HG03460 (cell line): ENCODE results near the gene CELA2A.
"Not testable (repeated sequence)": the region's sequence is repeated elsewhere in the genome, so short reads cannot be mapped to it uniquely, and the experiment has no call there.

Experiments
- ATAC-seq: cut with Tn5 transposase; IDR thresholded peaks from one replicate; pipeline ENCODE4 v1.9.1; 2021; ENCODE audit not compliant: unreplicated experiment

CELA2A gene

GRCh38 chr1:15424981-15425380 lies 31.6 kb upstream of the CELA2A start:
- ATAC-seq, result no peak

DNA sequence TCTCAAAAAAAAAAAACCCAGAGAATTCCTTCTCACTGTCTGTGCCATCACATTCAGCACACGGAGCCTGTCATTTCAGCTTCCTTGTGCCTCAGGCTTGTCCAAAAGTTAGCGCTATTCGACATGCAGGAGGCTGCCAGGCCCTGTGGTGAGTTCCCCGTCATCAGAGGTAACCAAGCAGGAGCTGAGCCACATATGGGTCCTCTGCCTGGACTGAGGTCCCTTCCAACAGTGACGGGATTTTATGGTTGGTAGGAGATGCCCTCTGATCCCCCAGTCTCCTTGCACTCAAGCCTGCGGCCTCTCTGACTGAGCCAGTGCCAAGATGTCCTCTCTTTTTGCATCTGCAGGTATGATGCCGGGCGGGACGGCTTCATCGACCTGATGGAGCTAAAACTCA lies 31.0 kb upstream of the CELA2A start:
- no peak for ATAC-seq

GRCh38 chr1:15425958-15426357 lies 30.6 kb upstream of the CELA2A start:
- no peak for ATAC-seq

DNA sequence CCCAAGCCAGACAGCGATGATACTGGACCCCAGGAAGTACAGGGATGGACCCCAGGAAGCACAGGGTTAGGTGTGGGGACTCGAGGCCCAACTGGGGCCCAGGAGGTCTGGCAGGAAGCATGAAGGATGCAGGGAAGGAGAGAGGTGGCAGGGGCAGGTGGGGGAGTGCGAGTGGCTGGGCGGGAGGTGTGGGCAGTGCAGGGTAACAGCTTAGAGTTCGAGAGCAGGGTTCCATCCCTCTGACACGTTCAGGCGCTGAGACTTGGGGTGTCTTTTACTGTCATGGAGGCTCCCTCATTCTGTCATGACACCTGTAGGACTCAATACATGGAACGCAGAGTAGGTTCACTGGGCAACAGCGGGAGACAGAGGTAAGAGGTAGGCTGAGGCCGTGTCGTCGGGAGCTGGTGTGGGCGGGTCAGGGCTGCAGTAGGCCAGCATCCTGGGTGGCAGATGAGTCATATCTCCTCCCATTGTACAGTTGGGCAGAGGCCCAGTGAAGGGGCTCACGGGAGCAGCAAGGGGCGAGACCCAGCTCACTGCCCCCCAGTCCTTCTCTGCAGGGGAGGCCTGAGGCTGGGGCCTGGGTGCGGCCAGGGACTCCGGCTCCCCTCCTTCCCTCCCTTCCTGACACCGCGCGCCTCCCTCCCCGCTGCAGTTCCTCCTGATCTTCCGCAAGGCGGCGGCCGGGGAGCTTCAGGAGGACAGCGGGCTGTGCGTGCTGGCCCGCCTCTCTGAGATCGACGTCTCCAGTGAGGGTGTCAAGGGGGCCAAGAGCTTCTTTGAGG lies 29.8 kb upstream of the CELA2A start:
- ATAC-seq, result no peak

DNA sequence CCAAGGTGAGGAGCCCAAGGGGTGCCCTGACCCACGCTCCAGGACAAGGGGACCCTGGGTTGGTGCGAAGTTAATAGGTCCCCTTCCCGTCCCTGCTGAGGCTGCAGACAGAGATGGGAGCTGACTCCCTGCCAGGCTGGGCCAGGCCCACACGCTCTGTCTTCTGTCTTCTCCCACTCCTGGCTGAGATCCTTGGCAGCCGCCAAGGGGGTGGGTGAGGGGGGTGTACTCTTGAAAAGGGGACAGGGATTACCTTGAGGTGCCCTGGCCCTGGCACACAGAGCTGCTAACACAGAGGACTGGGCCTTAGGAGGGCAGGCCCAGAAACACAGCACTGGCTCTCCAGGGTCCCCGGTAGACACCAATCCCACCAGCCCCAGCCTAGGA lies 29.3 kb upstream of the CELA2A start:
- no peak for ATAC-seq

DNA sequence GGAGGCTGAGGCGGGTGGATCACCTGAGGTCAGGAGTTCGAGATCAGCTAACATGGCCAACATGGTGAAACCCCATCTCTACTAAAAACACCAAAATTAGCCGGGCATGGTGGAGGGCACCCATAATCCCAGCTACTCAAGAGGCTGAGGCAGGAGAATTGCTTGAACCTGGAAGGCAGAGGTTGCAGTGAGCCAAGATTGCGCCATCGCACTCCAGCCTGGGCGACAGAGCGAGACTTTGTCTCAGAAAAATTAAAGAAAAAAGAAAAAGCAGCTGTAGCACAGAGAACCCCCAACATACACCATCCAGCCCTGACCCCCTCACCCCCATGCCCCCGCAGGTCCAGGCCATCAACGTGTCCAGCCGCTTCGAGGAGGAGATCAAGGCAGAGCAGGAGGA lies 28.3 kb upstream of the CELA2A start:
- ATAC-seq, result not testable (repeated sequence)

- no peak for ATAC-seq
Observed at GRCh38 chr1:15428815-15429435, 27.6 kb upstream of the CELA2A start.

DNA sequence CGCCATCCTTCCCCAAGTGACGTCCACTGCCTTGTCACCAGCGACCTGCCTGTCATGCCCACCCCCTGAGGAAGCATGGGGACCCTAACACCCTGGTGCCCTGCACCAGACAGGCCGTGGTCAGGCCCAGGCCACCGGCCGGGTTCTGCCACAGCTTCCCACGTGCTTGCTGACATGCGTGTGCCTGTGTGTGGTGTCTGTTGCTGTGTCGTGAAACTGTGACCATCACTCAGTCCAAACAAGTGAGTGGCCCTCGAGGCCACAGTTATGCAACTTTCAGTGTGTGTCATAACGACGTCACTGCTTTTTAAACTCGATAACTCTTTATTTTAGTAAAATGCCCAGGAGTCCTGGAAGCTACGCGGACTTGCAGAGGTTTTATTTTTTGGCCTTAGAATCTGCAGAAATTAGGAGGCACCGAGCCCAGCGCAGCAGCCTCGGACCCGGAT lies 26.8 kb upstream of the CELA2A start:
- ATAC-seq, result no peak

DNA sequence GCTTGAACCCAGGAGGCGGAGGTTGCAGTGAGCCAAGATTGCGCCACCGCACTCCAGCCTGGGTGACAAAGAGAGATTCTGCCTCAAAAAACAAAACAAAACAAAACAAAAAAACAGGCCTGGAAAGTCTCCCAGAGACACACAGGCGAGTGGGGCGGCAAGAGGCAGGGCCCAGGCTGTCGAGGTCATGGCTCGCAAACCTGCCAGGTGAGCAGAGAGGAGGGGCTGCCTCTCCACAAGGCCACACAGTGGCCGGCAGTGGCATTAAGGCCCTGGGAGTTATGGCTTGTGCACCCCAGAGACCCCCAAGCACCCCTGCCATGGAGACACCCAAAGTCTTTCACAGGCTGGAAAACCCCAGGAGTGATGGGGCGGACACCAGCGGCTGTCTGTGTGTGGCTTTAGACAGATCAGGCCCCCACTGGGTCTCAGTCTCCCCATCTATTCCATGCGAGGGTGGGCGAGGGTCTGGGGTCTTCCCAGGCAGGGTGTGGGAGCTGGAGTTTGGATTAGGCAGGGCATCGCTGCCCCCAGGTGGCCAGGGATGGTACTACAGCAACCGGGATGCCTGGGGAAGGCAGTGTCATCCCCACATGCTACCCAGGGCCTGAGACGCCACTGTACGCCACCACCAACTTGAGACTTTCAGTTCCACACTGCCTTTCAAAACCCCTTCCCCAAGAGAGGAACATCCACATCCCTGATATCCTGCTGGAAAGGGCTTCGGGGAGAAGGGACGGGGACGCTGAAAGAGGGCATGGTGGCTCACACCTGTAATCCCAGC lies 25.6 kb upstream of the CELA2A start:
- ATAC-seq, result no peak

DNA sequence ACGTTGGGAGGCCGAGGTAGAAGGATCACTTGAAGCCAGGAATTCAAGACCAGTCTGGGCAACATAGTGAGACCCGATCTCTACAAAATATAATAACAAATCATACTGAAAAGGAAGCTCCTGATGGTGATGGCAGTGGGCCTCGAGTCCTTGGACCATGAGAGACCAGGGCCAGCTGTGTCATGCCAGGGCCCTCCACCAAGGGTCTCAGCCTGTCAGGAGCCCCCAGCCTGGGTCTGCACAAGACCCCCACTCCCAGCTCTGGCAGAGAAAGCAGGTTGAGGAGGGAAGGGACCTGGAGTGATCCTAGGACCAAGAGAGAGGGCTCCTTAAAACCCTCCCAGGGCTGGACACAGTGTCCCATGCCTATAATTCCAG lies 25.0 kb upstream of the CELA2A start:
- ATAC-seq, result no peak

- ATAC-seq, result no peak
Observed at GRCh38 chr1:15432324-15432723, 24.2 kb upstream of the CELA2A start.

DNA sequence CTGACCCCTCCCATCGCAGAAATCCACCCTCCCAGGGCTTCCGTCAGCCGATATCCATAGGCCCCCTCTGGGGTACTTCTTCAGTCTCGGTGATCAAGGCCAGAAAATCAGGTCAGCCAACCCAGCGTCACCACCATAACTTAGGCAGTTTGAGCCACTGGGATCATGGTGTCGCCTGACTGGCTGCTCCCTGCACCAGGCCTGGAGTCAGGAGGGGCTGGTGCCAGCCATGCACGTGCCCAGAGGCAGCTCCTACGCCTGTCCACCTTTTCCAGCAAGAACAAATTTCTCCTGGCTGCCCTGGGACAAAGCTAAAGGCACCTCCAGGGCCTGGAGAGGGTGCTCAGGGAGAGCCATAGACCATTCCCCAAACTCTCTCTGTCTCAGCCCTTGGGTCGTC lies 23.1 kb upstream of the CELA2A start:
- ATAC-seq, result no peak

DNA sequence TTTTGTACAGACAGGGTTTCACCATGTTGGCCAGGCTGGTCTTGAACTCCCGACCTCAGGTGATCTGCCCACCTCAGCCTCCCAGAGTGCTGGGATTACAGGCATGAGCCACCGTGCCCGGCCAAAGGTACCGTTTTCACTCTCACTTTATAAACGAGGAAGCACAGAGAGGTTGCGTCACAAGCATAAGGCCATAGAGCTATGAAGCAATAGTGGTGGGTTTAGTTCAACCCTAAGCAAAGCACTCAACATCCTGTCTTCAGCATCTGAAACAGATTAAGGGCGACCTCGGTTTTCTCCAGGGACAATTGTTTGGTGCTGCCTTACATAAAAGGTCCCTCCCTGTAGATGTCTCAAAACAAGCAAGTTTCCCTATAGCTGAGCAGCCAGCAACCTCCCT lies 21.8 kb upstream of the CELA2A start:
- not testable (repeated sequence) for ATAC-seq

DNA sequence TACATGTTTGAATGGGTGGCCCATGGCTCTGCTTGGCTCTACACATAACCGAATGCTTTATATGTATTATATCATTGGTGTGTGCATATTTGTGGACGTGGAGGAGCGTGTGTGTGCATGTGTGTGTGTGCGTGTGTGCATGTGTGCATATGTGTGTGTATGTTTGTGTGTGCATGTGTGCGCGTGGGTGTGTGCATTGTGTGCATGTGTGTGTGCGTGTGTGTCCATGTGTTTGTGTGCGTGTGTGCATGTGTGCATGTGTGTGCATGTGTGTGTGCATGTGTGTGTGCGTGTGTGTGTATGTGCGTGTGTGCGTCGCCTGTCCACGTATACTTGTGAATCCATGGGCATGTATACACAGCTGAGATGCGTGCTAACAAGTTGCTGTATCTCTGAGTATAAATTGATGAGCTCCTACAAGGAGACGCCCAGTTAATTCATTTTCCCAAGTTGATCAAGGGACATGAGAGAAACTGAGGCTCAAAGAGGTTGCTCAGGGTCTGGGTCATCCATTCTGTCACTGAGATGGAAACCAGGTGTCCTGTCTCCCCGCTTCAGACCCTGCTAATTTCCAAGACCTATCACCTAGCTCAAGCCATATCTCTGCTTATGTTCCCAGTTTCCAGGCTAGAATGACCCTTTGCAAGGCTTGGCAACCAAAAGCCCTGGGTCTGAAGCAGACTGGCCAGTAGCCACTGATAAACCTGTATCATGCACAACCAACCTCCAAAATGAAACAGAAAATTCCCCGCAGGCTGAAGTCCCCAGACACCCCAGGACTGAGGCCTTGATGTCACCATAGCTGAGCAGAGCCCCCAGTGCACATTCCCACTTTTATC lies 21.1 kb upstream of the CELA2A start:
- ATAC-seq, result no peak

GRCh38 chr1:15436881-15437442 lies 19.6 kb upstream of the CELA2A start:
- no peak for ATAC-seq

DNA sequence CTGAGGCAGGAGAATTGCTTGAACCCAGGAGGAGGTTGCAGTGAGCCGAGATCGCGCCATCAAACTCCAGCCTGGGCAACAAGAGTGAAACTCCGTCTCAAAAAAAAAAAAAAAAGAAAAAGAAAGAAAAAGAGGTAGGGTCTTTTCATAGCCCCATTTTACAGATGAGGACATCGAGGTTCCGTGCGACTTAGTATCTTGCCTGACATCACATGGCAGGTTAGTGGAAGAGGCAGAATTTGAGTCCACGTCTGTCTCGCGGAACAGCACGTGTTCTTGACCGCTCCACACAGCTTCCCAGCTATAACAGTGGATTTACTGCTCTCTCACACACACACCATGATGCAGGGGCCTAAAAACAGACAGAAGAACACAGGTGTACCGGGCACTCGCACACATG lies 17.2 kb upstream of the CELA2A start:
- no peak for ATAC-seq

DNA sequence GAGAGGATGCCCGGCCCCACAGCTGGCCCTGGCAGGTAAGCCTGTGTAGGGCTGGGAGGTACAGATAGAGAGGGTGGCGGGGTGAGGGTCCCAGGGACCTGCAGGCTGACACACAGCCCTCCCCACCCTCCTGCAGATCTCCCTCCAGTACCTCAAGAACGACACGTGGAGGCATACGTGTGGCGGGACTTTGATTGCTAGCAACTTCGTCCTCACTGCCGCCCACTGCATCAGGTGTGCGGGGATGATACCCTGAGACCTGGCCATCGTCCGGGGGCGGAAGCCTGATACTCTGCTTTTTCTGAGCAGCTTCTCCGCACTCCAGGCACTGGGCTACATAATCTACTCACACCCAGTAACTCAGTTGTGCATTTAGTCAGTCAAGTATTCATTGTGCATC lies 16.2 kb upstream of the CELA2A start:
- no peak for ATAC-seq

- no peak for ATAC-seq
Observed at GRCh38 chr1:15441247-15441646, 15.3 kb upstream of the CELA2A start.

- no peak for ATAC-seq
Observed at GRCh38 chr1:15442119-15442518, 14.4 kb upstream of the CELA2A start.

GRCh38 chr1:15442759-15443158 lies 13.8 kb upstream of the CELA2A start:
- no peak for ATAC-seq

DNA sequence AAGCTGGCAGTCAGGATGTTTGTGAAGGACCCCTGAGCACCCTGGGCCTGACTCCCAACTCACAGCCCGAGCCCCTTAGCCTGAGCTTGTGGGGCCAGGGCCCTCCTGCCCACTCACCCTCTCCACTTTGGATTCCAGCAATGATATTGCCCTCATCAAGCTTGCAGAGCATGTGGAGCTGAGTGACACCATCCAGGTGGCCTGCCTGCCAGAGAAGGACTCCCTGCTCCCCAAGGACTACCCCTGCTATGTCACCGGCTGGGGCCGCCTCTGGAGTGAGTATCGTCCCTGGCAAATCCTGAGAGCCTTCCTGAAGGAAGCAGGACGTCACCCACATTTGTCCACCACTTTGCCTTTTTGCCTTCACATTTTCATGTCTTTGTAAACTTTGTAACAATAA lies 13.3 kb upstream of the CELA2A start:
- ATAC-seq, result no peak
